Astrocyte (in vitro differentiated cells and primary cell): ENCODE data around the gene GATM.

Source experiments
- EZH2 ChIP-seq: IDR thresholded peaks from 2 replicates; pipeline ENCODE4 v1.6.1; 2012; ENCODE audit warnings: mild to moderate bottlenecking, low read length, inconsistent platforms; ENCODE audit not compliant: insufficient read depth
- TF ChIP-seq, protein P1 (sequence below): IDR thresholded peaks from 2 replicates; pipeline ENCODE4 v1.5.1; 2011; ENCODE audit warnings: low read depth, mild to moderate bottlenecking, inconsistent platforms, low read length, moderate library complexity; ENCODE audit not compliant: insufficient read depth

DNA sequence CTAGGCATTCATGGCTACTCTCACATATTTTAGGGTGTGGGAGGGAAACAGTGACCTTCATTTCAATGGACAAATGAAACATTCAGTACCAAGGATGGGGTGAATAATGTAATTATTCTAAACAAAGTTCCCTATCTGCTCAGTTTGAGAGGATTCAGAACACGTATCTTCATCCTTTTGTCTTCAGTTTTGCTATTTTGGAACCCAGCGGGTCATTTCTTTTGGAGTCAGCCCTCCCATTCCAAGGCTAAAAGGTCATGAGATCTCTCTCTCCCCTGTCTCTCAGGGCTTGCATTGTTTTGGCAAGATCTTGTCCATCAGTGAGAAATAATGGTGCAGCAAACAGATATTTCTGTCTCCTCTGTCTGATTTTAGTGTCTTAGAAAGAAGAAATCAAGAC, 16.3 kb upstream of the GATM start:
- TF ChIP-seq, protein P1, sequence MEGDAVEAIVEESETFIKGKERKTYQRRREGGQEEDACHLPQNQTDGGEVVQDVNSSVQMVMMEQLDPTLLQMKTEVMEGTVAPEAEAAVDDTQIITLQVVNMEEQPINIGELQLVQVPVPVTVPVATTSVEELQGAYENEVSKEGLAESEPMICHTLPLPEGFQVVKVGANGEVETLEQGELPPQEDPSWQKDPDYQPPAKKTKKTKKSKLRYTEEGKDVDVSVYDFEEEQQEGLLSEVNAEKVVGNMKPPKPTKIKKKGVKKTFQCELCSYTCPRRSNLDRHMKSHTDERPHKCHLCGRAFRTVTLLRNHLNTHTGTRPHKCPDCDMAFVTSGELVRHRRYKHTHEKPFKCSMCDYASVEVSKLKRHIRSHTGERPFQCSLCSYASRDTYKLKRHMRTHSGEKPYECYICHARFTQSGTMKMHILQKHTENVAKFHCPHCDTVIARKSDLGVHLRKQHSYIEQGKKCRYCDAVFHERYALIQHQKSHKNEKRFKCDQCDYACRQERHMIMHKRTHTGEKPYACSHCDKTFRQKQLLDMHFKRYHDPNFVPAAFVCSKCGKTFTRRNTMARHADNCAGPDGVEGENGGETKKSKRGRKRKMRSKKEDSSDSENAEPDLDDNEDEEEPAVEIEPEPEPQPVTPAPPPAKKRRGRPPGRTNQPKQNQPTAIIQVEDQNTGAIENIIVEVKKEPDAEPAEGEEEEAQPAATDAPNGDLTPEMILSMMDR: no peak
- no peak for TF ChIP-seq EZH2
